HL-60 (cell line): ENCODE measurements around the gene GTF2E1.

Experiments used
- TF ChIP-seq, protein P1 (sequence below): IDR thresholded peaks from one replicate; pipeline ENCODE4 v1.5.1; 2011; ENCODE audit warnings: low read length, control low read depth, inconsistent platforms; ENCODE audit not compliant: insufficient read depth
- TF ChIP-seq, protein P2 (sequence below): IDR thresholded peaks from 2 replicates; pipeline ENCODE4 v1.6.1; 2012; ENCODE audit warnings: low read depth; ENCODE audit not compliant: insufficient replicate concordance

DNA sequence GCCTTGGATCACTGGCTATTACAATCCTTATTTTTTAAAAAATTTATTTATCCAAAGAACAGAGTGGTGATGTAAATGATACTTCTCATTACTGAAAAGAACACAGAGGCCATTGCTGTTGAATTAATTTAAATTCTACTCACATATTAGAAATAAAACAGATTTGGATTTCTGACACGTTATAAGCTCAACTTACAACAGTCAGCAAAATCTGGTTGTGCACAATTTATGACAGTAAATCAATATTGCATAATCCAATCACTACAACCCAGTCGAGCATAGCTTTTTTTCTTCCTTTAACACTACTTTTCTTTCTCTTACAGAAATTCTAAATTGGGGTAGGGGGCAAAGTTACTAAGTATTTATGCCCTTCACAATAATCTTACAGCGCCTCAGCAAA, 43.2 kb upstream of the GTF2E1 start:
- TF ChIP-seq, protein P1, sequence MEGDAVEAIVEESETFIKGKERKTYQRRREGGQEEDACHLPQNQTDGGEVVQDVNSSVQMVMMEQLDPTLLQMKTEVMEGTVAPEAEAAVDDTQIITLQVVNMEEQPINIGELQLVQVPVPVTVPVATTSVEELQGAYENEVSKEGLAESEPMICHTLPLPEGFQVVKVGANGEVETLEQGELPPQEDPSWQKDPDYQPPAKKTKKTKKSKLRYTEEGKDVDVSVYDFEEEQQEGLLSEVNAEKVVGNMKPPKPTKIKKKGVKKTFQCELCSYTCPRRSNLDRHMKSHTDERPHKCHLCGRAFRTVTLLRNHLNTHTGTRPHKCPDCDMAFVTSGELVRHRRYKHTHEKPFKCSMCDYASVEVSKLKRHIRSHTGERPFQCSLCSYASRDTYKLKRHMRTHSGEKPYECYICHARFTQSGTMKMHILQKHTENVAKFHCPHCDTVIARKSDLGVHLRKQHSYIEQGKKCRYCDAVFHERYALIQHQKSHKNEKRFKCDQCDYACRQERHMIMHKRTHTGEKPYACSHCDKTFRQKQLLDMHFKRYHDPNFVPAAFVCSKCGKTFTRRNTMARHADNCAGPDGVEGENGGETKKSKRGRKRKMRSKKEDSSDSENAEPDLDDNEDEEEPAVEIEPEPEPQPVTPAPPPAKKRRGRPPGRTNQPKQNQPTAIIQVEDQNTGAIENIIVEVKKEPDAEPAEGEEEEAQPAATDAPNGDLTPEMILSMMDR, result no peak
- TF ChIP-seq, protein P2, sequence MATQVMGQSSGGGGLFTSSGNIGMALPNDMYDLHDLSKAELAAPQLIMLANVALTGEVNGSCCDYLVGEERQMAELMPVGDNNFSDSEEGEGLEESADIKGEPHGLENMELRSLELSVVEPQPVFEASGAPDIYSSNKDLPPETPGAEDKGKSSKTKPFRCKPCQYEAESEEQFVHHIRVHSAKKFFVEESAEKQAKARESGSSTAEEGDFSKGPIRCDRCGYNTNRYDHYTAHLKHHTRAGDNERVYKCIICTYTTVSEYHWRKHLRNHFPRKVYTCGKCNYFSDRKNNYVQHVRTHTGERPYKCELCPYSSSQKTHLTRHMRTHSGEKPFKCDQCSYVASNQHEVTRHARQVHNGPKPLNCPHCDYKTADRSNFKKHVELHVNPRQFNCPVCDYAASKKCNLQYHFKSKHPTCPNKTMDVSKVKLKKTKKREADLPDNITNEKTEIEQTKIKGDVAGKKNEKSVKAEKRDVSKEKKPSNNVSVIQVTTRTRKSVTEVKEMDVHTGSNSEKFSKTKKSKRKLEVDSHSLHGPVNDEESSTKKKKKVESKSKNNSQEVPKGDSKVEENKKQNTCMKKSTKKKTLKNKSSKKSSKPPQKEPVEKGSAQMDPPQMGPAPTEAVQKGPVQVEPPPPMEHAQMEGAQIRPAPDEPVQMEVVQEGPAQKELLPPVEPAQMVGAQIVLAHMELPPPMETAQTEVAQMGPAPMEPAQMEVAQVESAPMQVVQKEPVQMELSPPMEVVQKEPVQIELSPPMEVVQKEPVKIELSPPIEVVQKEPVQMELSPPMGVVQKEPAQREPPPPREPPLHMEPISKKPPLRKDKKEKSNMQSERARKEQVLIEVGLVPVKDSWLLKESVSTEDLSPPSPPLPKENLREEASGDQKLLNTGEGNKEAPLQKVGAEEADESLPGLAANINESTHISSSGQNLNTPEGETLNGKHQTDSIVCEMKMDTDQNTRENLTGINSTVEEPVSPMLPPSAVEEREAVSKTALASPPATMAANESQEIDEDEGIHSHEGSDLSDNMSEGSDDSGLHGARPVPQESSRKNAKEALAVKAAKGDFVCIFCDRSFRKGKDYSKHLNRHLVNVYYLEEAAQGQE, result no peak
